DND-41 (cell line): ENCODE data around the gene ESPL1.

Experiments used
- ATAC-seq: fragments of 200-7000 bp; cut with Tn5 transposase; 3 replicates; pipeline ENCODE4 v1.9.1; 2021; ENCODE audit warnings: low read depth; ENCODE audit not compliant: insufficient read depth
- DNase-seq: peaks from one replicate; pipeline ENCODE4 v3.0.0-alpha.2; 2020
- H2AFZ ChIP-seq: 2 replicates; pipeline ENCODE4 v1.6.0; 2012; ENCODE audit warnings: low read depth, low read length
- H3K27ac ChIP-seq: 2 replicates; pipeline ENCODE4 v1.5.1; 2012; ENCODE audit warnings: low read length, inconsistent platforms
- H3K27me3 ChIP-seq: fragments of 200-600 bp; sonication (generic); 2 replicates; pipeline ENCODE4 v1.6.0; 2012; ENCODE audit warnings: low read length, mild to moderate bottlenecking, inconsistent platforms; ENCODE audit not compliant: insufficient read depth, poor library complexity
- H3K36me3 ChIP-seq: 2 replicates; pipeline ENCODE4 v1.5.1; 2012; ENCODE audit warnings: low read length, inconsistent platforms; ENCODE audit not compliant: insufficient read depth
- H3K4me1 ChIP-seq: 2 replicates; pipeline ENCODE4 v1.5.1; 2012; ENCODE audit warnings: mild to moderate bottlenecking, low read length; ENCODE audit not compliant: insufficient read depth
- H3K4me2 ChIP-seq: 2 replicates; pipeline ENCODE4 v1.6.0; 2012; ENCODE audit warnings: mild to moderate bottlenecking, moderate library complexity, low read length, inconsistent platforms; ENCODE audit not compliant: insufficient read depth
- H3K4me3 ChIP-seq, 2 experiments: fragments of 200-600 bp in 1 of 2; shearing (Covaris generic) in 1 of 2; 2 replicates each; pipeline ENCODE4 v1.5.1; 2012 to 2016; ENCODE audit warnings: inconsistent platforms in 2 of 2, low read length in 2 of 2, mild to moderate bottlenecking in 2 of 2, low read depth in 1 of 2, moderate library complexity in 1 of 2
- H3K79me2 ChIP-seq: 2 replicates; pipeline ENCODE4 v1.6.0; 2012; ENCODE audit warnings: low read length, inconsistent platforms; ENCODE audit not compliant: insufficient read depth
- H3K9ac ChIP-seq: 2 replicates; pipeline ENCODE4 v1.6.0; 2012; ENCODE audit warnings: low read depth, mild to moderate bottlenecking, inconsistent platforms, low read length, moderate library complexity
- H3K9me3 ChIP-seq: 2 replicates; pipeline ENCODE4 v1.5.1; 2012; ENCODE audit warnings: low read length, moderate library complexity, mild to moderate bottlenecking, inconsistent platforms; ENCODE audit not compliant: insufficient read depth, severe bottlenecking
- H4K20me1 ChIP-seq: 2 replicates; pipeline ENCODE4 v1.6.0; 2012; ENCODE audit warnings: low read length; ENCODE audit not compliant: insufficient read depth
- EZH2 ChIP-seq: IDR thresholded peaks from 3 replicates; pipeline ENCODE4 v1.6.1; 2012; ENCODE audit warnings: borderline replicate concordance, low read depth, mild to moderate bottlenecking, moderate library complexity, low read length, inconsistent platforms; ENCODE audit not compliant: severe bottlenecking
- TF ChIP-seq, protein P1 (sequence below): IDR thresholded peaks from 2 replicates; pipeline ENCODE4 v1.5.1; 2012; ENCODE audit warnings: borderline replicate concordance, low read length, moderate library complexity, mild to moderate bottlenecking; ENCODE audit not compliant: poor library complexity, severe bottlenecking; ENCODE audit errors: extremely low read depth

Gene ESPL1

DNA sequence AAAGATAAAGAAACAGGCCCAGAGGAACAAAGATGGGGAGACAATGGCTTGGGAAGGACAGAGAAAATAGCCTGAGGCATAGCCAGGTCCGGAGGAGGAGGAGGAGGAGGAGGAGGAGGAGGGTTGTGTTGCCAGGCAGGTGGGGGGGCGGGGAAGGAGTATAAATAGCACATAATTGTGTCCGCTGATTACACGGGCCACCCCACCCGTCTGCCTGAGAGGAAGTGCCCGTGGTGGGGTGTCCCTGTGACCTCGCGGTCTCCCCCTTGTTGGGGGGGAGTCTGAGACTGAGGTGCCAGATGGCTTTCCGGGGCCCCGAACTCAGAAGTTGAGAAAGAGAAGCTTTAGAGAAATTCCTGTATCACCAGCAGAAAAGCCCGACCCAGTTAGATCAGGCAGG is 69.9 kb downstream of the ESPL1 start:
- Histone ChIP-seq H3K27ac (no peak overlapping the region), H3K36me3 (no peaks in the 10 kb centered on the region), H3K4me1 (no peaks in the 10 kb centered on the region), H2AFZ (no peak overlapping the region), H3K79me2 (no peaks in the 10 kb centered on the region), H3K4me2 (no peak overlapping the region), H3K9me3 (no peaks in the 10 kb centered on the region), H4K20me1 (no peaks in the 10 kb centered on the region), H3K9ac (no peak overlapping the region), H3K4me3 (no peak overlapping the region), H3K27me3 (peaks cover 42% of the 10 kb centered on the region)
- TF ChIP-seq EZH2 = no peak
- TF ChIP-seq, protein P1, sequence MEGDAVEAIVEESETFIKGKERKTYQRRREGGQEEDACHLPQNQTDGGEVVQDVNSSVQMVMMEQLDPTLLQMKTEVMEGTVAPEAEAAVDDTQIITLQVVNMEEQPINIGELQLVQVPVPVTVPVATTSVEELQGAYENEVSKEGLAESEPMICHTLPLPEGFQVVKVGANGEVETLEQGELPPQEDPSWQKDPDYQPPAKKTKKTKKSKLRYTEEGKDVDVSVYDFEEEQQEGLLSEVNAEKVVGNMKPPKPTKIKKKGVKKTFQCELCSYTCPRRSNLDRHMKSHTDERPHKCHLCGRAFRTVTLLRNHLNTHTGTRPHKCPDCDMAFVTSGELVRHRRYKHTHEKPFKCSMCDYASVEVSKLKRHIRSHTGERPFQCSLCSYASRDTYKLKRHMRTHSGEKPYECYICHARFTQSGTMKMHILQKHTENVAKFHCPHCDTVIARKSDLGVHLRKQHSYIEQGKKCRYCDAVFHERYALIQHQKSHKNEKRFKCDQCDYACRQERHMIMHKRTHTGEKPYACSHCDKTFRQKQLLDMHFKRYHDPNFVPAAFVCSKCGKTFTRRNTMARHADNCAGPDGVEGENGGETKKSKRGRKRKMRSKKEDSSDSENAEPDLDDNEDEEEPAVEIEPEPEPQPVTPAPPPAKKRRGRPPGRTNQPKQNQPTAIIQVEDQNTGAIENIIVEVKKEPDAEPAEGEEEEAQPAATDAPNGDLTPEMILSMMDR = no peak
- ATAC-seq = no peak
- no peak for DNase-seq

DNA sequence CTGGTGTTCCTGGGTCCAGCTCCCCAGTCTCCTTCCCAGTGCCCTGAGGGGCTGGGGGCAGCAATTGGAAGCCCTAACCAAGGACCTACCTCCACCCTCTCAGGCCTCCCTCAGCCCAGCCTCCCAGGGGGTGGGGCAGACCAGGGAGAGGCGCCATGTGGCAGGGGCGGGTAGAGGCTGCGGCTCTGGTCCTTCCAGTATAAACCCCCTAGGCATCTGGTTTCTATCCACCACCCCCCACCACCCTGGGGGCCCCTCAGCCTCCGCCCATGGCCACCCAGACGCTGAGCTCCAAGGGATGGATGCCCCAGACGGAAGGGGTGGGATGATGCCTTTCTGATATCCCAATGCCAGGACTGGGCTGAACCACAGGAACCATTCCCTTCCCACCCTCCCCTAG is 70.8 kb downstream of the ESPL1 start:
- Histone ChIP-seq H4K20me1 (no peaks in the 10 kb centered on the region), H3K4me2 (no peak overlapping the region), H3K4me1 (no peaks in the 10 kb centered on the region), H3K4me3 (no peak overlapping the region), H3K36me3 (no peaks in the 10 kb centered on the region), H2AFZ (no peak overlapping the region), H3K79me2 (no peaks in the 10 kb centered on the region), H3K9me3 (no peaks in the 10 kb centered on the region), H3K27me3 (peaks cover 46% of the 10 kb centered on the region), H3K9ac (no peak overlapping the region), H3K27ac (no peak overlapping the region)
- ATAC-seq = no peak
- no peak for DNase-seq
- TF ChIP-seq, protein P1 = no peak
- no peak for TF ChIP-seq EZH2

DNA sequence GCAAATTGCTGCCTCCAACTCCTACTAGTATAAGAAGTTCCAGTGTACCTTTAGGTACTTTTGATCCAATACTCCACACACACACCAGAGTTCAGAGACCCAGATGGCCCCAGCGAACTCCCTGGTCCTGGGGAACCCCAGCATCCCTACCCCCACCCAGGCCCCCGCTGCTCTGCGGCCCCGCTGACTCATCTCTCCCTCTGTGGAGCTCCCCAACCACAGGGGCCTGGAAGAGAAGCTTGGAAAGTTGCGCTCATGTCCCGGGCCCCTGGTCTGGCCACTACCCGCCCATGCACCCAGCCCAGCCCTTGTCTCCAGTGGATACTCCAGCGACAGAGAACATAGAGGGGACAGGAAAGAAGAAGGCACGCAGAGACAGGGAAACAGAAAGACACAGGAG is 72.3 kb downstream of the ESPL1 start:
- ATAC-seq (no peak), DNase-seq (no peak)
- Histone ChIP-seq H3K9ac (no peak overlapping the region), H3K27ac (no peak overlapping the region), H3K9me3 (no peaks in the 10 kb centered on the region), H3K4me2 (no peak overlapping the region), H3K4me1 (peaks cover 11% of the 10 kb centered on the region), H2AFZ (no peak overlapping the region), H3K36me3 (no peaks in the 10 kb centered on the region), H3K79me2 (no peaks in the 10 kb centered on the region), H3K4me3 (no peak overlapping the region), H4K20me1 (no peaks in the 10 kb centered on the region), H3K27me3 (peaks cover 55% of the 10 kb centered on the region)
- TF ChIP-seq, protein P1 = no peak
- no peak for TF ChIP-seq EZH2
